ACHN (cell line): ENCODE data around the gene SLC2A4RG.

ENCODE experiments used
- DNase-seq: peaks from one replicate; pipeline ENCODE4 v3.0.0-alpha.2; 2015
- in situ Hi-C: cut with HindIII; loops from 2 replicates; pipeline ENCODE4 v1.10.0; 2017; ENCODE audit warnings: low sequenced_read_pairs, low pct_ligation_motif_present, low pct_unique_long_range_greater_than_20kb

Gene SLC2A4RG

GRCh38 chr20:63782521-63782971 is 43.0 kb downstream of the SLC2A4RG start:
- in situ Hi-C loops = no loop called here
- DNase-seq = no peak

- in situ Hi-C loops = no loop called here
- DNase-seq = no peak
Measured at GRCh38 chr20:63783970-63784369, 44.4 kb downstream of the SLC2A4RG start.

- in situ Hi-C loops = no loop called here
- no peak for DNase-seq
Measured at GRCh38 chr20:63785691-63786131, 46.1 kb downstream of the SLC2A4RG start.

- DNase-seq = no peak
Measured at GRCh38 chr20:63787302-63787701, 47.7 kb downstream of the SLC2A4RG start.

GRCh38 chr20:63787749-63788148 is 48.2 kb downstream of the SLC2A4RG start:
- DNase-seq = no peak
- in situ Hi-C loops = no loop called here

More at GRCh38 chr20:63787302-63787701, 47.7 kb downstream of the SLC2A4RG start:
- in situ Hi-C loops = no loop called here

- no peak for DNase-seq
- in situ Hi-C loops = no loop called here
Measured at GRCh38 chr20:63789836-63790571, 50.4 kb downstream of the SLC2A4RG start.

GRCh38 chr20:63790572-63791168 is 51.1 kb downstream of the SLC2A4RG start:
- in situ Hi-C loops = no loop called here
- DNase-seq = no peak

- no peak for DNase-seq
- in situ Hi-C loops = no loop called here
Measured at GRCh38 chr20:63791497-63792156, 52.1 kb downstream of the SLC2A4RG start.

GRCh38 chr20:63792866-63793265 is 53.3 kb downstream of the SLC2A4RG start:
- DNase-seq = no peak
- in situ Hi-C loops = no loop called here
